ENCODE data around the gene ADAM11. TPM values are rescaled to one million over a fixed set of nuclear protein-coding genes. Genes with fewer than 3 reads are reported as not detected.

Gene ADAM11
- total and polyA plus RNA-seq, 5 donors from 2014 or later = 0.15 to 0.35 (median 0.24) TPM; not detected in 2

- DNase-seq = peak; percentile 67 to 77 (median 77)
- Histone ChIP-seq H3K36me3 (ENCODE audit: control insufficient read depth, insufficient read depth, low read length) (no peaks in the 10 kb centered on the region), H3K27ac (ENCODE audit: insufficient read depth, low read length, poor library complexity, severe bottlenecking) (no peak overlapping the region), H3K9me3 (ENCODE audit: control insufficient read depth in 2 of 2, low read length in 2 of 2) (no peaks in the 10 kb centered on the region), H3K4me1 (ENCODE audit: control insufficient read depth, insufficient read depth, low read length, poor library complexity, severe bottlenecking) (peaks cover 27% of the 10 kb centered on the region), H3K4me3 (ENCODE audit: low read depth, low read length) (no peak overlapping the region), H3K27me3 (ENCODE audit: control insufficient read depth, insufficient read depth, low read length) (no peaks in the 10 kb centered on the region)
- Mint-ChIP-seq H3K9me3 (no peaks in the 10 kb centered on the region), H3K36me3 (no peaks in the 10 kb centered on the region), H3K4me1 (peaks cover 0 to 23% (median 6%) of the 10 kb centered on the region in 4 donors), H3K4me3 (peak overlapping the region; percentile 51 to 73 (median 64)), H3K27me3 (peaks cover 11% of the 10 kb centered on the region), H3K27ac (peak overlapping the region in 1 of 3 donors; percentile 36)
- ATAC-seq (ENCODE audit: low read depth in 2 of 2) = peak; percentile 13 to 17
Observed at GRCh38 chr17:44779211-44780025, 20.6 kb downstream of the ADAM11 start.

- no peaks in the 10 kb centered on the region for H3K27me3 ChIP-seq (ENCODE audit: control insufficient read depth, insufficient read depth, low read length)
- no peaks in the 10 kb centered on the region for H3K36me3 Mint-ChIP-seq
Observed at GRCh38 chr17:44780161-44780560, 21.4 kb downstream of the ADAM11 start.

GRCh38 chr17:44780845-44781480 is 22.2 kb downstream of the ADAM11 start:
- Mint-ChIP-seq H3K36me3 (no peaks in the 10 kb centered on the region), H3K27me3 (peaks cover 11% of the 10 kb centered on the region), H3K27ac (no peak overlapping the region), H3K4me3 (no peak overlapping the region), H3K4me1 (peaks cover 0 to 14% (median 4%) of the 10 kb centered on the region in 4 donors), H3K9me3 (no peaks in the 10 kb centered on the region)
- Histone ChIP-seq H3K4me3 (ENCODE audit: low read depth, low read length) (no peak overlapping the region), H3K27ac (ENCODE audit: insufficient read depth, low read length, poor library complexity, severe bottlenecking) (no peak overlapping the region), H3K27me3 (ENCODE audit: control insufficient read depth, insufficient read depth, low read length) (no peaks in the 10 kb centered on the region), H3K36me3 (ENCODE audit: control insufficient read depth, insufficient read depth, low read length) (no peaks in the 10 kb centered on the region), H3K9me3 (ENCODE audit: control insufficient read depth in 2 of 2, low read length in 2 of 2) (no peaks in the 10 kb centered on the region), H3K4me1 (ENCODE audit: control insufficient read depth, insufficient read depth, low read length, poor library complexity, severe bottlenecking) (peaks cover 16% of the 10 kb centered on the region)
- ATAC-seq (ENCODE audit: low read depth in 2 of 2) = no peak
- no peak for DNase-seq

More at GRCh38 chr17:44780161-44780560, 21.4 kb downstream of the ADAM11 start:
- DNase-seq (no peak), ATAC-seq (ENCODE audit: low read depth in 2 of 2) (no peak)
- Histone ChIP-seq H3K27ac (ENCODE audit: insufficient read depth, low read length, poor library complexity, severe bottlenecking) (no peak overlapping the region), H3K4me3 (ENCODE audit: low read depth, low read length) (no peak overlapping the region), H3K36me3 (ENCODE audit: control insufficient read depth, insufficient read depth, low read length) (no peaks in the 10 kb centered on the region), H3K4me1 (ENCODE audit: control insufficient read depth, insufficient read depth, low read length, poor library complexity, severe bottlenecking) (peaks cover 20% of the 10 kb centered on the region), H3K9me3 (ENCODE audit: control insufficient read depth in 2 of 2, low read length in 2 of 2) (no peaks in the 10 kb centered on the region)
- Mint-ChIP-seq H3K4me3 (peak overlapping the region in 1 of 4 donors; percentile 47), H3K27ac (no peak overlapping the region), H3K9me3 (no peaks in the 10 kb centered on the region), H3K4me1 (peaks cover 0 to 20% (median 6%) of the 10 kb centered on the region in 4 donors), H3K27me3 (peaks cover 11% of the 10 kb centered on the region)

- Mint-ChIP-seq H3K36me3 (no peaks in the 10 kb centered on the region), H3K27ac (no peak overlapping the region), H3K4me3 (no peak overlapping the region), H3K4me1 (peaks cover 0 to 9% (median 4%) of the 10 kb centered on the region in 4 donors), H3K27me3 (peaks cover 11% of the 10 kb centered on the region), H3K9me3 (no peaks in the 10 kb centered on the region)
- H3K4me1 ChIP-seq (ENCODE audit: control insufficient read depth, insufficient read depth, low read length, poor library complexity, severe bottlenecking) = peaks cover 10% of the 10 kb centered on the region
- DNase-seq = no peak
- H3K27me3 ChIP-seq (ENCODE audit: control insufficient read depth, insufficient read depth, low read length) = no peaks in the 10 kb centered on the region
- no peaks in the 10 kb centered on the region for H3K9me3 ChIP-seq (ENCODE audit: control insufficient read depth in 2 of 2, low read length in 2 of 2)
- no peak overlapping the region for H3K27ac ChIP-seq (ENCODE audit: insufficient read depth, low read length, poor library complexity, severe bottlenecking)
- H3K36me3 ChIP-seq (ENCODE audit: control insufficient read depth, insufficient read depth, low read length) = no peaks in the 10 kb centered on the region
- no peak for ATAC-seq (ENCODE audit: low read depth in 2 of 2)
- no peak overlapping the region for H3K4me3 ChIP-seq (ENCODE audit: low read depth, low read length)
Observed at GRCh38 chr17:44781551-44782325, 22.9 kb downstream of the ADAM11 start.

GRCh38 chr17:44782326-44782850 is 23.6 kb downstream of the ADAM11 start:
- ATAC-seq (ENCODE audit: low read depth in 2 of 2) = no peak
- DNase-seq = no peak
- H3K27me3 Mint-ChIP-seq = peaks cover 11% of the 10 kb centered on the region
- H3K4me1 ChIP-seq (ENCODE audit: control insufficient read depth, insufficient read depth, low read length, poor library complexity, severe bottlenecking) = peaks cover 10% of the 10 kb centered on the region
- H3K9me3 Mint-ChIP-seq = no peaks in the 10 kb centered on the region
- H3K27ac ChIP-seq (ENCODE audit: insufficient read depth, low read length, poor library complexity, severe bottlenecking) = no peak overlapping the region
- H3K27ac Mint-ChIP-seq = no peak overlapping the region
- no peaks in the 10 kb centered on the region for H3K36me3 Mint-ChIP-seq
- no peaks in the 10 kb centered on the region for H3K36me3 ChIP-seq (ENCODE audit: control insufficient read depth, insufficient read depth, low read length)
- peaks cover 0 to 7% (median 3%) of the 10 kb centered on the region in 4 donors for H3K4me1 Mint-ChIP-seq
- no peak overlapping the region for H3K4me3 ChIP-seq (ENCODE audit: low read depth, low read length)
- H3K9me3 ChIP-seq (ENCODE audit: control insufficient read depth in 2 of 2, low read length in 2 of 2) = no peaks in the 10 kb centered on the region
- no peaks in the 10 kb centered on the region for H3K27me3 ChIP-seq (ENCODE audit: control insufficient read depth, insufficient read depth, low read length)
- H3K4me3 Mint-ChIP-seq = no peak overlapping the region

- Histone ChIP-seq H3K27me3 (ENCODE audit: control insufficient read depth, insufficient read depth, low read length) (no peaks in the 10 kb centered on the region), H3K9me3 (ENCODE audit: control insufficient read depth in 2 of 2, low read length in 2 of 2) (no peaks in the 10 kb centered on the region), H3K4me3 (ENCODE audit: low read depth, low read length) (no peak overlapping the region), H3K27ac (ENCODE audit: insufficient read depth, low read length, poor library complexity, severe bottlenecking) (no peak overlapping the region), H3K4me1 (ENCODE audit: control insufficient read depth, insufficient read depth, low read length, poor library complexity, severe bottlenecking) (no peaks in the 10 kb centered on the region), H3K36me3 (ENCODE audit: control insufficient read depth, insufficient read depth, low read length) (no peaks in the 10 kb centered on the region)
- Mint-ChIP-seq H3K27ac (no peak overlapping the region), H3K36me3 (no peaks in the 10 kb centered on the region), H3K9me3 (peaks cover 0 to 1% (median 0%) of the 10 kb centered on the region in 7 donors), H3K27me3 (peaks cover 11% of the 10 kb centered on the region), H3K4me3 (no peak overlapping the region), H3K4me1 (no peaks in the 10 kb centered on the region)
- DNase-seq (no peak), ATAC-seq (ENCODE audit: low read depth in 2 of 2) (no peak)
Observed at GRCh38 chr17:44785921-44786320, 27.1 kb downstream of the ADAM11 start.

- Mint-ChIP-seq H3K27me3 (peaks cover 11% of the 10 kb centered on the region), H3K36me3 (no peaks in the 10 kb centered on the region), H3K9me3 (peaks cover 0 to 1% (median 0%) of the 10 kb centered on the region in 7 donors), H3K4me3 (no peak overlapping the region), H3K4me1 (no peaks in the 10 kb centered on the region), H3K27ac (no peak overlapping the region)
- ATAC-seq (ENCODE audit: low read depth in 2 of 2) = no peak
- Histone ChIP-seq H3K9me3 (ENCODE audit: control insufficient read depth in 2 of 2, low read length in 2 of 2) (no peaks in the 10 kb centered on the region), H3K27me3 (ENCODE audit: control insufficient read depth, insufficient read depth, low read length) (no peaks in the 10 kb centered on the region), H3K4me3 (ENCODE audit: low read depth, low read length) (no peak overlapping the region), H3K27ac (ENCODE audit: insufficient read depth, low read length, poor library complexity, severe bottlenecking) (no peak overlapping the region), H3K4me1 (ENCODE audit: control insufficient read depth, insufficient read depth, low read length, poor library complexity, severe bottlenecking) (no peaks in the 10 kb centered on the region), H3K36me3 (ENCODE audit: control insufficient read depth, insufficient read depth, low read length) (no peaks in the 10 kb centered on the region)
- DNase-seq = no peak
Observed at GRCh38 chr17:44786551-44787081, 27.8 kb downstream of the ADAM11 start.
